Stimulated activated CD8-positive, alpha-beta memory T cell treated with anti-CD3 and anti-CD28 coated beads, Interleukin-4, amount 100 ng/mL, for 4 hours (primary cell): ENCODE measurements around the gene RASL12.
"Not testable (repeated sequence)": the region's sequence is repeated elsewhere in the genome, so short reads cannot be mapped to it uniquely, and the experiment has no call there.

Experiments used
- DNase-seq, 2 donors: peaks; one replicate each; pipeline ENCODE4 v3.0.0-alpha.2; 2020; ENCODE audit warnings: low read depth in 2 of 2, low spot score in 1 of 2

RASL12 gene

DNA sequence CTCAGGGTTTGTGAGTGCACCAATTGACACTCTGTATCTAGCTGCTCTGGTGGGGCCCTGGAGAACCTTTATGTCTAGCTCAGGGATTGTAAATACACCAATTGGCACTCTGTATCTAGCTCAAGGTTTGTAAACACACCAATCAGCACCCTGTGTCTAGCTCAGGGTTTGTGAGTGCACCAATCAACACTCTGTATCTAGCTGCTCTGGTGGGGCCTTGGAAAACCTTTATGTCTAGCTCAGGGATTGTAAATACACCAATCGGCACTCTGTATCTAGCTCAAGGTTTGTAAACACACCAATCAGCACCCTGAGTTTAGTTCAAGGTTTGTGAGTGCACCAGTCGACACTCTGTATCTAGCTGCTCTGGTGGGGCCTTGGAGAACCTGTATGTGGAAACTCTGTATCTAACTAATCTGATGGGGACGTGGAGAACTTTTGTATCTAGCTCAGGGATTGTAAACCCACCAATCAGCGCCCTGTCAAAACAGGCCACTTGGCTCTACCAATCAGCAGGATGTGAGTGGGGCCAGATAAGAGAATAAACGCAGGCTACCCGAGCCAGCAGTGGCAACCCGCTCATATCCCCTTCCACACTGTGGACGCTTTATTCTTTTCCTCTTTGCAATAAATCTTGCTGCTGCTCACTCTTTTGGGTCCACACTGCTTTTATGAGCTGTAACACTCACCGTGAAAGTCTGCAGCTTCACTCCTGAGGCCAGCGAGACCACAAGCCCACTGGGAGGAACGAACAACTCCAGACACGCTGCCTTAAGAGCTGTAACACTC, 8.0 kb upstream of the RASL12 start:
- DNase-seq = not testable (repeated sequence)

- DNase-seq = not testable (repeated sequence)
Observed at GRCh38 chr15:65074946-65075345, 7.2 kb upstream of the RASL12 start.

- DNase-seq = no peak
Observed at GRCh38 chr15:65072617-65073016, 4.8 kb upstream of the RASL12 start.

GRCh38 chr15:65072027-65072426, 4.2 kb upstream of the RASL12 start:
- no peak for DNase-seq

GRCh38 chr15:65071381-65071811, 3.6 kb upstream of the RASL12 start:
- DNase-seq = no peak

- no peak for DNase-seq
Observed at GRCh38 chr15:65069779-65070546, 2.2 kb upstream of the RASL12 start.

DNA sequence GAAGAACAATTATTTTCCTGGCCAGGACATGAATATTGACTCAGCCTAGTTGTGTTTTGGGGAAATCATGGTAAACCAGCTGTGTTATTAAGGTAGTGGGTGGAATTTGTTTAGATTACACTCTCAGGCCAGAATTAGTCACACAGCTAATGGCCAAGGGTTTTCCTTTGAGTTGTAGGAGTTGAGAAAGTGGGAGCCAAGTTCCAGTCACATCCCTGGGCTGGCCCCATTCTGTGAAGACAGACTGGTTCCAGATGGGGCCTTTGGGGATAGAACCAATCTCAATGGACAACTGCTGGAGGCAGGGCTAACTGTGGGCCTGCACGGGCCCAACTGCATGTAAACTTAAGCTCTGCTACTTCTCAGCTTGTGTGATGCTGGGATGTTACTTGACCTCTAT, 1.4 kb upstream of the RASL12 start:
- no peak for DNase-seq

DNA sequence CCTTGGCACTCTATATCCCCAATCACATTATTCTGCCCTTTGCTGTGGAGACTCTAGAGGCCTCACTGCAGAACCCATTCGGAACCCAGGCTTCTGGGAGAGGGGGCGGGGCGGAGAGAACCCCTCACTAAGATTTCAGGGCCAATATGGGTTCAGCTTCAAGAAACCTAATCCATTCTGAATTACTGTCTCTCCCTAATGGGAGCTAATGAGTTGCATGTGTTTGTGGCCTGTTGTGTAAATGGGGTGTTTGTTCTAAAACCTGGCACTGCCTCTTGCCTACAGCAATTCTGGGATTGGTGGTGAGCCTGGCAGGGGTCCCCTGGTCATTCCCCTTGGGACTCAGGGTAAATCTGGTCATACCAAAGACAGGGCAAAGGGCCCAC, 605 bp upstream of the RASL12 start:
- no peak for DNase-seq

- no peak for DNase-seq
Observed at GRCh38 chr15:65067317-65067644, 510 bp downstream of the RASL12 start.

- DNase-seq = no peak
Observed at GRCh38 chr15:65066635-65067316, 1.0 kb downstream of the RASL12 start.

DNA sequence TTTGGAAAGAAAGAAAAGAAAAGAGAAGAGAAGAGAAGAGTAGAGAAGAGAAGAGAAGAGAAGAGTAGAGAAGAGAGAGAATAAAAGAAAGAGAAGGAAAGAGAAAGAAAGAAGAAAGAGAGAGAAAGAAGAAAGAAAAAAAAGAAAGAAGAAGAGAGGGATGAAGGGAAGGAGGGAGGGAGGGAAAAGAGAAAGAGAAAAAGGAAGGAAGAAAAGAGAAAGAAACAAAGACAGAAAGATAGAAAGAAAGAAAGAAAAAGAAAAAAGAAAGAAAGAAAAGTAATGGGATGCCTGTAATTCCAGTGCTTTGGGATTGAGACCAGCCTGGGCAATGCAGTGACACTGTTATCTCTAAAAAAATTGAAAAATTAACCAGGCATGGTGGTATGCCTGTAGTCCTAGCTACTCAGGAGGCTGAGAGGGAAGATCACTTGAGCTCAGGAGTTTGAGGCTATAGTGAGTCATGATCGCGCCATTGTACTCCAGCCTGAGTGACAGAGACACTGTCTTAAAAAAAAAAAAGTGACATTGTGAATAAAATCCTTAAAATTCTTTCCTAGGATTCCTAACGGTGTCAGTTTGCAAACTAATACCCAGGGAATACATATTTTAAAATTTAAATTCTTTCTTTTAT, 1.7 kb downstream of the RASL12 start:
- no peak for DNase-seq

DNA sequence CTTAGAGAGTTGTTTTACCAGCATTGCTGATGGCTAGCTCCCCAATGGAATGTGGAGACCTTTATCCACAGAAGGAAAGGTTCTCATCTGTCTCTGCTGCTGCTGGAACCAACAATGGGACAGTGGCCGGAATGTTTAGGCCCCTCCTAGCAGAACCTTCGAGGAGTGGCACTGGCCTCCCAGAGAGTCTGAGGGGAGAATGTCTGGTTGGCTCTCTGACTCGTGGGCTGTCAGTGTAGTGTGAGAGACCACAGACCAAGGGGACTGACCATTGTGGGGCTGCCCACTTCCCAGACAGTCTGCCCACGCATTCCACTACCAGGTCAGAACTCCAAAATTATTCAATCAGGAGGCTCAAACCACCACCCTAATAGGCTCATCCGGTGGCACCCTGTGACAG, 5.1 kb downstream of the RASL12 start:
- no peak for DNase-seq

DNA sequence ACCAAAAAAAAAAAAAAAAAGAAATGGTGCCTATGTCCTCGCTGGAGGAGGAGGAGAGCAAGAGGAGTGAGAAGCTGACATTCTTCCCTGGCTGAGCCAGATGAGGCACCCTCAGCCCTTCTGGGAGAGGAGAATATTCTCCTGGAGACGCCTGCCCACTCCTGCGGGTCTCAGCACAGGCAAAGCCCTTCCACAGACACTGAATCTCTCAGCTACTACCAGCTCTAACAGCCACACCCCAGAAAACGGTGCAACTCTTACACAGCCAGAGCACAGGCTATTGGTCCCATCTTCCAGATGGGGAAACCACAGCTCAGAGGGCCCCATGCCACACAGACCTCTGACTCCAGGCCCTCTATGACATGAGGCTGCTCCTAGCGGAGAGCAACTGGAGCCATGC, 5.7 kb downstream of the RASL12 start:
- no peak for DNase-seq

DNA sequence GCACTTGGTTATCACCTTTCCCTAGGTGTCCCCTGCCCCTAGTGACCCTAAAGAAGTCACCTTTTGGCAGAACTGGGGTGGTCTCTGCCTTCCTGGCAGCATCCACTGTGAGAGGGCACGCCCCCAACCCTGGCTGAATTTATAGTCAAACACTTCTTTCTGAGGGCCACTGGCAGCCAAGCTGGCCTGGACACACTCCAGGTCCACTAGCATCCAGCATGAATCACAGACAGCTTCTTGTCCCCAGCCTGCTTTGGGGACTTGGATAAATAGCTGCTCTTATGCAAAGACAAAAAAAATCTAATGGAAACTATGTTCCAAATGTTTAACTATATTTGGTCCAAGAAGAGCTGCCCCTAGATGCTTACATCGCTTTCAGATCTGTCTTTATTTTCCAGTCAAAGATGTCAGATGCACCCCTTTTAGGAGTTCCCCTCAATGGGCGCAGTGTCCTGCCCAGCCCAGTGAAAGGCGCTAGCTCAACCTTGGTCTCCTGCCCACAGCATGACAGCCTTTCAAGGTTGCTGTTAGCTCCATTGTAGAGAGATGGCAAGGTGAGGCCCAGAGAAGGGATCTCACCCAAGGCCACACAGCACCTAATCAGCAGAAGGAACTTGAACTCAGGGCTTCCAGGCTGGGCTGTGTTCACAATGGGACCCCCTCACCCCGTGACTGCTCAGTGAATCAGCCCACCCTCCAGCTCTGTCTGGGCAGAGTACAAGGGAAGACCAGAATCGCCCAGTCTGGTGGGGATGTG, 7.0 kb downstream of the RASL12 start:
- DNase-seq = no peak

GRCh38 chr15:65059931-65060596, 7.7 kb downstream of the RASL12 start:
- no peak for DNase-seq

DNA sequence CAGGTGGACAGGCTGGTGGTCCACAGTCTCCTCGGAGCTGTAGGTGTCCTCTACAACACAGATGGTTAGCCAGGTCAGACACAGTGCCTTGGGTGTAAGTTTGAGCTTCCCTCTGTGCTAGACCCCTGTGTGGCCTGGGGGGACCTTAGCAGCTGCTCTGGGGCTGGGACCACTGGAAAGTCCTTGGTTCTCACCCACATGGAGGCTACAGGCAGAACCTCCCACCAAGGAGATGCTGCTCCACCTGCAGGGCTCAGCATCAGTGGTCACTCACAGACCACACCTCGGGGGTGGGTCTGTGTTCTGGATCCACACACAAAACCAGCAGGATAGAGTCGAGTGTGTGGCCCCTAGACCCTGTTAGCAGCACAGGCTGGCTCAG, 8.4 kb downstream of the RASL12 start:
- no peak for DNase-seq

- no peak for DNase-seq
Observed at GRCh38 chr15:65058394-65059368, 9.1 kb downstream of the RASL12 start.

DNA sequence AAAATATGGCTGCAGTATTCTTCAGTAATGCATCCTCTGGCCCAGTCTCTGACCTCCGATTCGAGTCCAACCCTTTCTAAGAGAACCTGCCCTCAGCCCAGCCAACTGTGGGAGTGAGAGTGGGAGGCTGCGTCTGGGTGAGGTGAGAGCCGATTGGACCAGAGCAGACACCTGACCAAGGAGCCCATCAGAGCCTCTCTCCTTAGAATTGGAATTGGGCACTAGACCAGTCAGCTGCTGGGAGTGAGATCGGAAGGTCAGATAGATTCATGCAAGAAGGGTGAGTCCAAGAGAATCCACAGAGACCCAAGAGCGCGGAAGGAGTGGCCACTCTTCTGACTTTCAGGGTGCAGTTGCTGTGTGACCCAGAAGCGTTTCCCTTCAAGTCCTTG, 10.2 kb downstream of the RASL12 start:
- DNase-seq = no peak

DNA sequence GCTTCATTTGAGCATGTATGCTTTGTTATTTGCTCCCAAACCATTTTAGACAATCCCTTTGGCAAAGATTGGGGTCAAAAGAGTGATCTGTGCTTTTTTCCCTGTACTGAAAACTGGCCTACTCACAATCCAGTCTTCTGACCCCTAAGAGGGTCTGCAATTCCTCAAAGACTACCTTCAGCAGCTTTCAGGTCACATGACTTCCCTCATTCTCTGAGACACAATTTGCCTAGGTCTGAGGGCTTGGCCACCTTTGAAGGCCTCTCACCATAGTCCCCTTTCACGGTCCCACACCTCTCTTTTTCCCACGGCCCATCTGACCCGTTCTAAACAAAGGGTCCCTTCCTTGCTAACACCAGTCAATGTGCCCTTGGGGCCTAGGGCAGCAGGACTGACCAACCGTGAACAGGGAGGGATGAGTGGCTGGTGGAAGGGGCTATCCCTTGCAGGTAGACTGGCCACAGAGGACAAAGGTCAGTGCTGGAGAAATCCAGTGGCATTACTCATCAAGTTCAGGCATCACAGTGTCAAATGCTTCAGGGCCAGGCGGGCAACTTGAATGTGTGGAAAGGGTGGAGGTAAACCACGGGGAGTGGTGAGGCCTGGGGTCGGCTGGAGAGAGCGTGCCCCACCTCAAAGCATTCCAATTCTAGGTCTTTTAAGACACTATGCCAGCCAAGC, 10.8 kb downstream of the RASL12 start:
- DNase-seq = no peak
